Lower lobe of right lung (tissue), 2 donors: Measurements from ENCODE around the gene NKX1-1. TPM values are rescaled to one million over a fixed set of nuclear protein-coding genes. Genes with fewer than 3 reads are reported as not detected.

Source experiments
- ATAC-seq, 2 donors: fragments of 200-7000 bp; cut with Tn5 transposase; one replicate each; pipeline ENCODE4 v1.9.1; 2020 to 2022; ENCODE audit warnings: mild to moderate bottlenecking in 2 of 2, moderate library complexity in 2 of 2
- DNase-seq: peaks from one replicate; pipeline ENCODE4 v3.0.0-alpha.2; 2020
- H3K27ac ChIP-seq: fragments of 200-600 bp; one replicate; pipeline ENCODE4 v1.8.0; 2022
- H3K27me3 ChIP-seq: fragments of 200-600 bp; one replicate; pipeline ENCODE4 v1.8.0; 2022; ENCODE audit warnings: low read depth
- H3K36me3 ChIP-seq: fragments of 200-600 bp; one replicate; pipeline ENCODE4 v1.8.0; 2022; ENCODE audit warnings: mild to moderate bottlenecking
- H3K4me1 ChIP-seq: fragments of 200-600 bp; one replicate; pipeline ENCODE4 v1.8.0; 2022
- H3K4me3 ChIP-seq: fragments of 200-600 bp; one replicate; pipeline ENCODE4 v1.8.0; 2022; ENCODE audit warnings: mild to moderate bottlenecking
- H3K9me3 ChIP-seq: fragments of 200-600 bp; one replicate; pipeline ENCODE4 v1.8.0; 2022
- intact Hi-C: fragments of 100-400 bp; cut with DNase I; formaldehyde crosslinking; loops from one replicate; pipeline ENCODE4 v1.11.0; 2022
- total RNA-seq: library from RNA; stranded (reverse); fragmentation: NEBNext Ultra II Directional; extraction: Animal tissue kit (Norgen Biotek cat#: 25700); gene quantifications from one replicate; pipeline ENCODE4 v1.2.1, GENCODE V29; 2021
- TF ChIP-seq, protein P1 (sequence below): fragments of 200-600 bp; IDR thresholded peaks from one replicate; pipeline ENCODE4 v1.8.0; 2022; ENCODE audit warnings: antibody characterized with exemption, mild to moderate bottlenecking
- donor health status: DM: no; HTN: yes; CAD: no; lungs with severe emphysema.

The NKX1-1 gene
- total RNA-seq, 1 donor from 2014 or later = not detected

DNA sequence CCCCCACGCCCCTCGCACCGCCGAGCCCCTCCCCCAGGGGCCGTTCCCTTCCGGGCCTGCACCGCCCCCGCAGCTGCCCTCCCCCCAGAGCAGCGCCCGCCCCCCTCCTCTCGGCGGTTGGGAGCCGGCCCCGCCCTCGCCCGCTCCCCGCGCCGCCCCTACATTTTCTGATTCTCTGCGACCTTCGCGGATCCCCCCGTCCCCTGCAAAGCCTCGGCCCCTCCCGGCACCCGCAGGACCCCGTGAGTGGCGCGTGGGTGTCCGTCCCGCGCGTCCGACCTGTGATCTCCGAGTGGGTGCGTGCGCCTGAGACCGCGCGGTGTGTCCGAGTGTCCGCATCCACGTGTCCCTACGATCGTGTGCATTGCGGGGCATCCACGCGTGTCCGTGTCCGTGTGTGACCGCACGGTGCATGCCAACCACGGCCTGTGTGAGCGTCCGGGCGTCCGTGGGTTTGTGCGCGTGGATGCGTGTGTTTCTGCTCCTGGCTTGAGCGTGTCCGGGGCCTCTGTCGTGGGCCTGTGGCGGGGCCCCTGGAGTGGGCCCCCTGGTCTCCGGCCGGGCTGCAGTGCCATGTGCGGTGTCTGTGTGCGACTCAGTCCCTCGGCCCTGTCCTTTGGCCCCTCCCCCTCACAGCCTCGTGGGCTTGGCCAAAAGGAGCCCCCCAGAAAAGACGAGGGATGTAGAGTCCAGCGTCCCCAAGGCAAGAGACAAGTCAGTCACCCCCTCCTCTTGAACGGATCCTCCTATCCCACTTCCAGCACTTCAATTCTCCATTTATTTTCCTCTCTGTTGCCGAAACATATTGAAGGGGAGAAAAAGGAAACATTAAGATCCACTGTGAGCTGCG, 8.8 kb upstream of the NKX1-1 start:
- no peak for ATAC-seq
- peak; percentile 32 for DNase-seq
- intact Hi-C loops = no loop called here
- H3K4me3 ChIP-seq = no peak overlapping the region
- TF ChIP-seq, protein P1, sequence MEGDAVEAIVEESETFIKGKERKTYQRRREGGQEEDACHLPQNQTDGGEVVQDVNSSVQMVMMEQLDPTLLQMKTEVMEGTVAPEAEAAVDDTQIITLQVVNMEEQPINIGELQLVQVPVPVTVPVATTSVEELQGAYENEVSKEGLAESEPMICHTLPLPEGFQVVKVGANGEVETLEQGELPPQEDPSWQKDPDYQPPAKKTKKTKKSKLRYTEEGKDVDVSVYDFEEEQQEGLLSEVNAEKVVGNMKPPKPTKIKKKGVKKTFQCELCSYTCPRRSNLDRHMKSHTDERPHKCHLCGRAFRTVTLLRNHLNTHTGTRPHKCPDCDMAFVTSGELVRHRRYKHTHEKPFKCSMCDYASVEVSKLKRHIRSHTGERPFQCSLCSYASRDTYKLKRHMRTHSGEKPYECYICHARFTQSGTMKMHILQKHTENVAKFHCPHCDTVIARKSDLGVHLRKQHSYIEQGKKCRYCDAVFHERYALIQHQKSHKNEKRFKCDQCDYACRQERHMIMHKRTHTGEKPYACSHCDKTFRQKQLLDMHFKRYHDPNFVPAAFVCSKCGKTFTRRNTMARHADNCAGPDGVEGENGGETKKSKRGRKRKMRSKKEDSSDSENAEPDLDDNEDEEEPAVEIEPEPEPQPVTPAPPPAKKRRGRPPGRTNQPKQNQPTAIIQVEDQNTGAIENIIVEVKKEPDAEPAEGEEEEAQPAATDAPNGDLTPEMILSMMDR = no peak
- no peaks in the 10 kb centered on the region for H3K36me3 ChIP-seq
- peaks cover 75% of the 10 kb centered on the region for H3K27me3 ChIP-seq
- H3K9me3 ChIP-seq = no peaks in the 10 kb centered on the region
- no peak overlapping the region for H3K27ac ChIP-seq
- no peaks in the 10 kb centered on the region for H3K4me1 ChIP-seq

DNA sequence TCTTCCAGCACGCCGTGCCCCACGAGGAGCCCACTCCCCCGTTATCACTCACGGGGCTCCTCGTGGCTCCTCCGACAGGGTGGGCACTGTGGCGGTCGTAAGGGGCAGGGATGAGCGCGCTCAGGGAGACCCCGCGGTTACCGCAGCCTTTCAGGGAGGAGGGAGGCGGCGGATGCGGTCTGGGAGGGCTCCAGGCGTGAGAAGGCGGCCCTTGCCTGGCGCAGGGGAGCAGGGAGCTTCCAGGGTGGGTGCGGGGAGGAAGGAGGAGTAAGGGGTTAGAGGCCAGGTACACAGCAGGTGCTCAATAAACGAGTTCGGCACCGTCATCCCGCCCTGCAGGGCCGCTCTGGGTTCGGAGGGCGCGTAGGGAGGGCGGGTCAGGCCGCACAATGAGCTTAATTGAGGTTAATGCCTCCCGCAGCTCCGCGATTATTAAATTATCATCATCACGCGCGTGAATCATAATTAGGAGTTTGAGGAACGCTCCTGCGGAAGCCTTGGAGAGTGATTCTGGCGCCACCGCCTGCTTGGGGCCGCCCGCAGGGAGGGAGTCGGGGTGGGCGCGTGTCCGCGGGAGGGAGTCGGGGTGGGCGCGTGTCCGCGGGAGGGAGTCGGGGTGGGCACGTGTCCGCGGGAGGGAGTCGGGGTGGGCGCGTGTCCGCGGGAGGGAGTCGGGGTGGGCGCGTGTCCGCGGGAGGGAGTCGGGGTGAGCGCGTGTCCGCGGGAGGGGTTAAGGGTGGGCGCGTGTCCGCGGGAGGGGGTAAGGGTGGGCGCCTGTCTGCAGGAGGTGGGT, 7.6 kb upstream of the NKX1-1 start:
- Histone ChIP-seq H3K36me3 (no peaks in the 10 kb centered on the region), H3K4me3 (no peak overlapping the region), H3K27ac (no peak overlapping the region), H3K9me3 (no peaks in the 10 kb centered on the region), H3K4me1 (no peaks in the 10 kb centered on the region), H3K27me3 (peaks cover 87% of the 10 kb centered on the region)
- ATAC-seq = no peak
- peak; percentile 26 for DNase-seq
- TF ChIP-seq, protein P1 = no peak
- intact Hi-C loops = no loop called here

DNA sequence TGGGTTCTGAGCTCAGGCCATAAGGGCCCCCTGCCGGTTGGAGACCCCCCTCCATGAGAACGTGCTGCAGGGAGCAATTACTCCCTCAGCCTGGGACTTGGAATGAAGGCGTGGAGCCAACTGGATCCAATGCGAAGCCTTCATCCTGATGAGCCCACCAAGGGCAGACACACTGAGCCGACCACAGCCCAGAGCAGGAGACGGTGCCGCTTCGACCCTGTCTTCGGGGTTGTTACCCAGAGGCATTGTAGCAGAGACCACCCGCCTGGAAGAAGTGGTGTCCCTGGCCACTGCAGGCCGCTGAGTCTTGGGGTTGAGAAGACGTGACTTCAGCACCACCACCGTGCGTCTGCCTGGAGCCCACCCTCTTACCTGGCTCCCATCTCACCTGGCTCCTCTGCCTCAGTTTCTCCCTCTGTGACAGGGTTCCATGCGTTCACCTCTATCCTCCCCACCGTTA, 7.0 kb upstream of the NKX1-1 start:
- ATAC-seq = no peak
- TF ChIP-seq, protein P1 = no peak
- Histone ChIP-seq H3K27me3 (peaks cover 89% of the 10 kb centered on the region), H3K4me3 (no peak overlapping the region), H3K4me1 (no peaks in the 10 kb centered on the region), H3K27ac (no peak overlapping the region), H3K36me3 (no peaks in the 10 kb centered on the region), H3K9me3 (no peaks in the 10 kb centered on the region)
- DNase-seq = peak; percentile 30
- intact Hi-C loops = no loop called here

DNA sequence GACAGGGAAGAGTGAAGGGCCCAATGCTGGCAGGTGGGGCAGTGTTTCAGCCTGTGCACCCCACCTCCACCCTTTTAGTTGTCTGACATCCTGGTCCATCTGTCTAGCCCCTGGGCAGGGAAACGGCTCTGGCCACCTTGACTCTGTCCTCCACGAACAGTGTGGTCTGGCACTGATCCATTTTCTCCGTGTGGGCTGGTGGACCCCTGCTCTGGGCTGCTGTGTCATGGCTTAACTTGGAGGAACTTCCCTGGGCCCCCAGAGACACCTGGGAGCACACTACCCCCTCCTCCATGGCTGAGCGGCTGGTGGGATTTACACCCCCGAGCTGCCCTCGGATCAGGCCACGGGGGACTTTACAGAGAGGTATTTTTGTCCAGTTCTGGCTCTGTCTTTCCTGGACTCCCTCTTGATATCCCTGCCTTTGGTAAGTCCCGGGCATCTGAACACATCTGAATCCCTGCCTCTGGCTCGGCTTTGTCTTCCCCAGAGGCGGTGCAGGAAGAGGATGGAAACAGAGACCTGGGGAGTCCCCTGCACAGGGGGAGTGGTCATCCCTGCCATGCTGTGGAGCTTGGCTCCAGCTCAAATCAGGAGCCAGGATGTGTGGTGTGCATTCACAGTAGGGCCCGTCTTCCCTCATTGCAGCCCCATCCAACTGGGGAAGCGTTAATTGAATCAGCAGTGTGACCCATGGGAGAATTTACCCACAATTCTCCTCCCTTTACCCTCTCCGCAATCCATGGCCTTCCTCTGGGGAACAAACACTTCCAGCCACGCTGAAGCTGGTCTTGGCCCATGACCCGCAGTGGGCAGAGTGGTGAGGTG, 6.3 kb upstream of the NKX1-1 start:
- intact Hi-C loops = no loop called here
- H3K9me3 ChIP-seq = no peaks in the 10 kb centered on the region

More for the DNA sequence above, 6.3 kb upstream of the NKX1-1 start:
- no peaks in the 10 kb centered on the region for H3K36me3 ChIP-seq
- H3K4me3 ChIP-seq = no peak overlapping the region
- no peaks in the 10 kb centered on the region for H3K4me1 ChIP-seq
- TF ChIP-seq, protein P1 = no peak
- ATAC-seq (no peak), DNase-seq (peak; percentile 24)
- no peak overlapping the region for H3K27ac ChIP-seq
- peaks cover 91% of the 10 kb centered on the region for H3K27me3 ChIP-seq
